DMS53 treated with DMSO at 0.1 percent for 48 hours (cell line): ENCODE data around the gene BANP.
"Not testable (repeated sequence)": the region's sequence is repeated elsewhere in the genome, so short reads cannot be mapped to it uniquely, and the experiment has no call there.

Experiments
- DNase-seq: peaks from one replicate; lab custom pipeline; 2025; ENCODE audit not compliant: unreplicated experiment; lab: John Stamatoyannopoulos, UW

BANP gene

DNA sequence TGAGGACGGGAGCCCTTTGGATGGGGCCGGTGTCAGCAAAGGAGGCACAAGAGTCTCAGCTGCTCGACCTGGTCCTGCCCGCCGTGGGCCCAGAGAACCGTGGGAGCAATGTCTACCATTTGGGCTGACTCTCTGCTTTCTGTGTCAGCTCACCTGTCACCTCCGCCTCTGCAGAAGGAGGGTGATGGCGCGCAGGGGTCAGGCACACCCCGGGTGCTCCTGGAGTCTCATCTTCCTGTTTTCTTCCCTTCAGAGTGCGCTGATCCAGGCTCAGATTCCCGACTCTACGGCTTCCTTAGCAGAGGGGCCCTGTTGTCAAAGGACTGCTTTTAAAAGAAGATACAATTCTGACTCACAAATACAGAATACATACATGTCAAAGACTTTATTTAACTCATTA, 167.1 kb downstream of the BANP start:
- no peak for DNase-seq

DNA sequence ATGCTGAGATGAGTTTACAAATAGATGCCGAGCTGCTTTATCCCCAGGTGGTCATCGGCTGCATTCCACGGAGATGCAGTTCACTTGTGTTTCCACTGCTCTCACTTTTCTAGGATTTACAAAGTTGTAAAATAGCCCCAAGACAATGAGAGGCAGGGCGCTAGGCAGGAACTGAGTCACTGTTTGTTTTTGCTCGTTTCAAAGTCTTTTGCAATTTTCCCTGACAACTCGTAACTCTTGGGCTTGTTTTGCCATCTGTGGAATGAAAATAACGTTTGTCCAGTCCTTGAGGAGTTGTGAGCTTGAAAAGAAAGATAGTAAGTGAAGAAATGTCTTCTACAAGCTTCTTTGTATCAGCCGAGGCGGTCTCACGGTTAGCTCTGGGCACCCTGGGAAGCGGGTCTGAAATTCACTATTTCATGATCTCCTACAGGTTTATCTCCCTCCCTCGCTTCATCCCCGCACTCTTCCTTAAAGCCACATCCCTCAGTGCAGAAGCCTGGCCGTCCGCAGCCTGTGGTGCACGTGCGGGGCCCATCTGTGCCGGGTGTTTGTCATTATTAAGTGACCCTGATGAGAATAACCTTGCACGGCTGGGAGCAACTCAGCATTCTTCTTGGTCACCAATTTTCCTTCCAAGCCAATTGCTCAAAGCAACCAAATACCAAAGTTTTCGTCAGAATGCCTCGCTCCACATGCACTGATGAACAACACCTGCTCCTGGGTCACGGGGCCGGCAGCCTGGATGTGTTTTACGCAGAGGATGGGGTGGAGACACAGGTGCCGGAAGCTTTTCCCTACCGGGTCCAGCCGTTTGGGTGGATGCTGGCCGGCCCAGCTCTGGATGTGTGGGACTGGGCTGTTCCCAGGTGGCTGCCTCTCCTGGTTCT, 167.9 kb downstream of the BANP start:
- not testable (repeated sequence) for DNase-seq

DNA sequence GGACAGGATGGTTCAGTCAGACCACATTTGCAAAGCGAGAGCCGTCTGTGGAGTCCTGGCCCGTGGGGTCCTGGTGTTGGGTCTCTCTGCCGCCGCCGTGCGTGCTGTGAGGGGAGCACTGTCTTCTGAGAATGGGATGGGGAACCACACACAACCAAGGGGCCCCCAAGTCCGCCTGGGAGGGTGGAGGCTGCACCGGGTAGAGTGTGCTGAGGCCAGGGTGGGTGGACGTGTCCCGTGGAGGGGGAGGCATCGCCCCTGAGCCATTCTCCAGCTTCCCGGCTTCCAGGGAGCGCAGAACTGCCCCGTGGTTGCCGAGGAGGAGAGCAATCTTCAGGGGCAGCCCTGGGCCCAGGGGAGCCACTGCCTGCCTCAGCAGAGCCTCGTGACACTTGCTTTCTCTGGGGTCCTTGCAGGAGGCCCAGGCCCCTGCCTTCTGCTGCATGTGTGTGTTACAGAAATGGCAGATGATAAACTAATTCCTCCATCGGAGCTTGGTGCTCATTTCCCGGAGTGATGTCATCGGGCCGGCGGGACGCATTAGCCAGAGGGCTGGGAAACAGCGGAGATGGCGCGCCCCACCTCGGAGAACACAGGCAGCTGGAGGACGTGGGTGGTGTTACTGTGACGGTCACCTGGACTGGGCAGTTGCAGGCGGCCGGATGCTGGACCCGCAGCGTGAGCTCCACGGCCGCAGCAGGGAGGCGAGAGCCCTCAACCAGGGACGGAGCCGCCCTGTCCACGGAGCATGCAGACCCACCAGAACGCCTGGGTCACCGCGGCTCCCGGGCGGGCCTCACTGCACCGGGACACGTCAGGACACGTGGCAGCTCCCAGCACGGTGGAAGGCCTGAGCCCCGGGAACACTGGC, 168.9 kb downstream of the BANP start:
- not testable (repeated sequence) for DNase-seq

DNA sequence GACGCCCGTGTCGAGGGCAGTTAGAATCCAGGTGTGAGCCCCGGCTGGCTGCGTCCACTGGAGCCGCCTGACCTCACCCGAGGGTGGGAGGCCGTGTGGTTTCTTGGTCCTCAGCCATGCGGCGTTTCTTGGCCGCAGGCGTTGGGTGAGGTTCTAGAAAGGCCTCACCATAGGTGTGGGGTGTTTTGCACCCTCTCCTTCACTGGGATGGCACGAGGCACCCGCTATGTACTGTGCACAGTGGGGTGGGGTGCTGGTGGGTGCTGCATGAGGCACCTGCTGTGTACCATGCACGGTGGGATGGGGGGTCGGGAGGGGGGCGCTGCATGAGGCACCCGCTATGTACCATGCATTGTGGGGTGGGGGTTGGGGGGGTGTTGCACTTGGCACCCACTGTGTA, 169.6 kb downstream of the BANP start:
- DNase-seq, result no peak

DNA sequence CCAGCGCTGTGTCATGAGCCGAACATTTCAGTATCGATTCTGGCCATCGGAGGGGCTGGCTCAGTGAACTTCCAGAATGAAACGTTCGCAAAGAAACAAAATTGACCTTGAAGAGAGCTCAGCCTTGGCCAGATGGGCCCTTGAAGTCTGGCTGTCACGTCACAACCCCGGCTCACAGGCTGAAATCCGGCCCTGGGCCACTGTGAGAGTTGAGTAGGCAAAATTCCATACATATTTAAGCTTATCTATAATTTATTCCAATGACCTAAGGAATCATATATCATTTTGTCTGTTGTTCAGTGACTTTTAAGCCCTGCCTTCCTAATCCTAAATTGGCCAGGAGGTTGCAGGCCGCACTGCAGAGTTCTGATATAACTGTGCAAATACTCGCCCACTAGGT, 170.2 kb downstream of the BANP start:
- DNase-seq, result not testable (repeated sequence)

DNA sequence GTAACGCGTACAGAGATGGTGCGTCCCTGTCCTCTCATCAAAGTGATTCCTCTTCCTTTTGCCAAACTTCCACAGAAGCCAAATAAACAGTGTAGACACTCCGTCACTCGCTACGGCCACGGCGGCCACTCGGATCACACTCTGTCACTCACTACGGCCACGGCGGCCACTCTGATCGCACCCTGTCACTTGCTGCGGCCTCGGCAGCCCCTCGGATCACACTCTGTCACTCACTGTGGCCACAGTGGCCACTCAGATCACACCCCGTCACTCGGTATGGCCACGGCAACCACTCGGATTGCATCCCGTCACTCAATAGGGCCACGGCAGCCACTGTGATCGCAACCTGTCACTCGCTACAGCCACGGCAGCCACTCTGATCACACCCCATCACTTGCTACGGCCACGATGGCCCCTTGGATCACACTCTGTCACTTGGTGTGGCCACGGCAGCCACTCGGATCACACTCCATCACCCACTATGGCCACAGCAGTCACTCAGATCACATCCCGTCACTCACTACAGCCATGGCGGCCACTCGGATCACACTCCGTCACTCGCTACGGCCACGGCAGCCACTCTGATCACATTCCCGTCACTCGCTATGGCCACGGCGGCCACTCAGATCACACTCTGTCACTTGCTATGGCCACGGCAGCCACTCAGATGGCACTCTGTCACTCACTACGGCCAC, 170.8 kb downstream of the BANP start:
- DNase-seq, result no peak
